OCI-LY3 (cell line): ENCODE measurements around the gene TMEM219.
A peak's percentile ranks its signal among the peaks of the same experiment; 100 is the strongest.
"Not testable (repeated sequence)": the region's sequence is repeated elsewhere in the genome, so short reads cannot be mapped to it uniquely, and the experiment has no call there.

Source experiments
- H2AFZ ChIP-seq: fragments of 200-600, 300-600 bp; shearing (Covaris generic); 2 replicates; pipeline ENCODE4 v1.6.0; 2014; ENCODE audit warnings: antibody characterized with exemption, low read depth, low read length
- H3K27ac ChIP-seq: fragments of 200-600, 300-600 bp; sonication (generic); 2 replicates; pipeline ENCODE4 v1.5.1; 2014; ENCODE audit warnings: mild to moderate bottlenecking, low read length, moderate library complexity, mixed read lengths
- H3K27me3 ChIP-seq: fragments of 200-600, 300-600 bp; sonication (generic); 2 replicates; pipeline ENCODE4 v1.6.1; 2014; ENCODE audit warnings: low read depth, low read length, mixed read lengths
- H3K36me3 ChIP-seq: fragments of 200-600, 300-600 bp; sonication (generic); replicated peaks from 2 replicates; pipeline ENCODE3; 2014; ENCODE audit warnings: low read depth, low read length, mixed read lengths
- H3K4me1 ChIP-seq: fragments of 300-600, 200-600 bp; sonication (generic); 2 replicates; pipeline ENCODE4 v1.6.1; 2014; ENCODE audit warnings: low read length, mixed read lengths
- H3K4me2 ChIP-seq: fragments of 200-600, 300-600 bp; sonication (generic); 2 replicates; pipeline ENCODE4 v1.6.1; 2014; ENCODE audit warnings: low read length, mixed read lengths
- H3K4me3 ChIP-seq: fragments of 300-600, 200-600 bp; sonication (generic); 2 replicates; pipeline ENCODE4 v1.5.1; 2014; ENCODE audit warnings: antibody characterized with exemption, mild to moderate bottlenecking, low read length, moderate library complexity
- H3K79me2 ChIP-seq: fragments of 300-600, 200-600 bp; shearing (Covaris generic); 2 replicates; pipeline ENCODE4 v1.6.1; 2014; ENCODE audit warnings: mild to moderate bottlenecking, low read length, mixed read lengths
- H3K9ac ChIP-seq: fragments of 300-600, 200-600 bp; shearing (Covaris generic); 2 replicates; pipeline ENCODE4 v1.6.0; 2014; ENCODE audit warnings: mild to moderate bottlenecking, low read length, moderate library complexity
- H3K9me3 ChIP-seq: fragments of 200-600, 300-600 bp; shearing (Covaris generic); 2 replicates; pipeline ENCODE4 v1.6.1; 2014; ENCODE audit warnings: low read length, mixed read lengths; ENCODE audit not compliant: insufficient read depth
- H4K20me1 ChIP-seq: fragments of 200-600, 300-600 bp; sonication (generic); 2 replicates; pipeline ENCODE4 v1.6.1; 2016; ENCODE audit warnings: low read length, mixed read lengths; ENCODE audit not compliant: insufficient read depth
- CTCF ChIP-seq: fragments of 200-600, 300-600 bp; sonication (generic); IDR thresholded peaks from 2 replicates; pipeline ENCODE4 v1.5.1; 2014; ENCODE audit warnings: antibody characterized with exemption, low read length, low read depth
- EZH2phosphoT487 ChIP-seq: fragments of 200-600 bp; shearing (Covaris generic); IDR thresholded peaks from 2 replicates; pipeline ENCODE4 v1.6.1; 2018; ENCODE audit warnings: antibody characterized with exemption, mixed run types, low read depth

The TMEM219 gene

GRCh38 chr16:29927070-29927905, 34.6 kb upstream of the TMEM219 start:
- H3K27me3 ChIP-seq: no peaks in the 10 kb centered on the region
- H3K4me3 ChIP-seq: peak overlapping the region; percentile 79
- H2AFZ ChIP-seq: no peak overlapping the region
- peak overlapping the region; percentile 78; the same call in 1 of the 2 replicates for H3K9ac ChIP-seq
- peak overlapping the region; percentile 85 for H3K4me2 ChIP-seq
- H3K4me1 ChIP-seq: peaks cover 17% of the 10 kb centered on the region
- peaks cover 15% of the 10 kb centered on the region for H3K79me2 ChIP-seq
- H3K36me3 ChIP-seq: no peaks in the 10 kb centered on the region
- H3K27ac ChIP-seq: no peak overlapping the region
- TF ChIP-seq CTCF (no peak), EZH2phosphoT487 (no peak)
- H3K9me3 ChIP-seq: no peaks in the 10 kb centered on the region
- no peaks in the 10 kb centered on the region for H4K20me1 ChIP-seq

DNA sequence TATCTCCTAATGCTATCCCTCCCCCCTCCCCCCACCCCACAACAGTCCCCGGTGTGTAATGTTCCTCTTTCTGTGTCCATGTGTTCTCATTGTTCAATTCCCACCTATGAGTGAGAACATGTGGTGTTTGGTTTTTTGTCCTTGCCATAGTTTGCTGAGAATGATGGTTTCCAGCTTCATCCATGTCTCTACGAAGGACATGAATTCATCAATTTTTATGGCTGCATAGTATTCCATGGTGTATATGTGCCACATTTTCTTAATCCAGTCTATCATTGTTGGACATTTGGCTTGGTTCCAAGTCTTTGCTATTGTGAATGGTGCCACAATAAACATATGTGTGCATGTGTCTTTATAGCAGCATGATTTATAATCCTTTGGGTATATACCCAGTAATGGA, 30.1 kb upstream of the TMEM219 start:
- H4K20me1 ChIP-seq, H3K9me3 ChIP-seq, H2AFZ ChIP-seq, H3K9ac ChIP-seq, H3K4me1 ChIP-seq, H3K4me3 ChIP-seq, H3K27ac ChIP-seq, H3K4me2 ChIP-seq, H3K79me2 ChIP-seq, H3K36me3 ChIP-seq, H3K27me3 ChIP-seq: not testable (repeated sequence)

DNA sequence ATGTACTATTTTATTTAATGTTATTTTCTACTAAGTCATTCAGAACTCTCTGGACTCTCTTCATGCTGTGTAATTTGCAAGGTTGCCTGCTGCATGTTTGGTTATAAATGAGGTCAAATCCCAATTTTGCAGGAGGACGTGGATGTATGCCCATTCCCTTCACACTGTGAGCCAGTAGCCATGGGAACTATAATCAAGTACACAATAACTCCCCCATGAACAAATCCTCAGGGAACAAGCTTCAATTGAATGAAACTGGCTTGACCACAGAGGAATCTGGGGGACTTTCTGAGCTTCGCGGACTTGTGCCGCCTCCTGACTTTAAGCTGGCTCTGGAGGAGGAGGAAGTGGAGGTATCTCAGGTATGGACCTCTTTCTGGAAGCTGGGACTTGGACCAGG, 21.2 kb upstream of the TMEM219 start:
- Histone ChIP-seq H3K9ac (no peak overlapping the region), H3K27ac (no peak overlapping the region), H3K4me3 (no peak overlapping the region), H3K4me1 (no peaks in the 10 kb centered on the region; the same call in 1 of the 2 replicates), H3K79me2 (no peaks in the 10 kb centered on the region), H3K4me2 (no peak overlapping the region), H2AFZ (no peak overlapping the region), H3K27me3 (no peaks in the 10 kb centered on the region), H3K36me3 (no peaks in the 10 kb centered on the region), H3K9me3 (no peaks in the 10 kb centered on the region), H4K20me1 (no peaks in the 10 kb centered on the region)
- TF ChIP-seq CTCF: no peak
- no peak for TF ChIP-seq EZH2phosphoT487

DNA sequence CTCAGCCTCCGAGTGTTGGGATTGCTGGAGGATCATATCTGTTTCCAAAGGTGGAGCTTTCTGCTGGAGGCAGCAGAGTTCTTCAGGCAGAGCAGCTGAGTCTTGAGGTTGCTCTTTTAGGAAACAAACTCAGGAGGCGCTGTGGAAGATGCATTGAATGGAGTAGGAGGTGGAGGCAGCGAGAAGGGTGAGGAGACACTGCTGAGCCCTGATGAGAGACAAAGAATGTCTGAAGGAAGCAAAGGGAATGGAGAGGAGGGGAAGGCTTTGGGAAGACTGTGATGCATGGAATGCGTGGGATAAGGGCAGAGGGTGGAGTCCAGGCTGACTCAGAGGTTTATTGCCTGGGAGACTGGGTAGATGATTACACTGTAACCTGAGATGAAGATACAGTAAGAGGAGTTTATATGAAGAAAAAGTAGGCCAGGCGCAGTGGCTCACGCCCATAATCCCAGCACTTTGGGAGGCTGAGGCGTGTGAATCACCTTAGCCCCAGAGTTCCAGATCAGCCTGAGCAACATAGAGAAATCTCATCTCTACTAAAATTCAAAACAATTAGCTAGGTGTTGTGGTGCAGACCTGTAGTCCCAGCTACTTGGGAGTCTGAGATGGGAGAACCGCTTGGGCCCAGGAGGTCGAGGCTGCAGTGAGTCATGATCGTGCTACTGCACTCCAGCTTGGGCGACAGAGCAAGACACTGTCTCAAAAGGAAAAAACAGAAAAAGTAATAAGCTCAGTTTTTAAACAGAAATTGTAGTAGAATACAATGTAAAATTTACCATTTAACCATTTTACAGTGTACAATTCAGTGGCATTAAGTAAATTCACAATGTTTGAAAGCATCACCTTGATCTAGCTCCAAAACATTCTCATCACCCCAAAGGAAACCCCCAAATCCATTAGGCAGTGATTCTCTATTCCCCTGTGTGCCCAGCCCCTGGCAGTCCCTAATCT, 17.8 kb upstream of the TMEM219 start:
- H3K9ac ChIP-seq: no peak overlapping the region
- H3K4me3 ChIP-seq: peak overlapping the region; percentile 44; the same call in 1 of the 2 replicates
- H4K20me1 ChIP-seq: no peaks in the 10 kb centered on the region
- no peaks in the 10 kb centered on the region for H3K79me2 ChIP-seq
- no peaks in the 10 kb centered on the region for H3K9me3 ChIP-seq
- no peak overlapping the region for H3K27ac ChIP-seq
- no peak overlapping the region for H2AFZ ChIP-seq
- H3K4me1 ChIP-seq: no peaks in the 10 kb centered on the region; the same call in 1 of the 2 replicates
- no peaks in the 10 kb centered on the region for H3K36me3 ChIP-seq
- H3K27me3 ChIP-seq: no peaks in the 10 kb centered on the region
- TF ChIP-seq EZH2phosphoT487 (no peak), CTCF (no peak)
- peak overlapping the region; percentile 28; the same call in 1 of the 2 replicates for H3K4me2 ChIP-seq
